Stimulated activated CD4-positive, alpha-beta T cell treated with anti-CD3 and anti-CD28 coated beads, Interleukin-2, amount 100 ng/mL, for 24 hours (primary cell): ENCODE results near the gene ATP10A.
"Not testable (repeated sequence)": the region's sequence is repeated elsewhere in the genome, so short reads cannot be mapped to it uniquely, and the experiment has no call there.

Experiments
- DNase-seq, 2 donors: peaks; one replicate each; pipeline ENCODE4 v3.0.0-alpha.2; 2020

The ATP10A gene

GRCh38 chr15:25641361-25641760 lies 221.8 kb downstream of the ATP10A start:
- no peak for DNase-seq

GRCh38 chr15:25640959-25641358 lies 222.2 kb downstream of the ATP10A start:
- DNase-seq: not testable (repeated sequence)

GRCh38 chr15:25640381-25640780 lies 222.7 kb downstream of the ATP10A start:
- no peak for DNase-seq

- not testable (repeated sequence) for DNase-seq
These were observed 226.6 kb downstream of the ATP10A start for GRCh38 chr15:25636486-25636885.

GRCh38 chr15:25635191-25635590 lies 227.9 kb downstream of the ATP10A start:
- DNase-seq: no peak

- DNase-seq: no peak
These were observed 229.3 kb downstream of the ATP10A start for GRCh38 chr15:25633862-25634261.

GRCh38 chr15:25631971-25632370 lies 231.2 kb downstream of the ATP10A start:
- no peak for DNase-seq
